Measurements from ENCODE around the gene EIPR1. TPM values are rescaled to one million over a fixed set of nuclear protein-coding genes. Genes with fewer than 3 reads are reported as not detected.

Gene EIPR1
- total RNA-seq, 4 donors from 2014 or later, result 26.1 to 51.6 (median 40.0) TPM

DNA sequence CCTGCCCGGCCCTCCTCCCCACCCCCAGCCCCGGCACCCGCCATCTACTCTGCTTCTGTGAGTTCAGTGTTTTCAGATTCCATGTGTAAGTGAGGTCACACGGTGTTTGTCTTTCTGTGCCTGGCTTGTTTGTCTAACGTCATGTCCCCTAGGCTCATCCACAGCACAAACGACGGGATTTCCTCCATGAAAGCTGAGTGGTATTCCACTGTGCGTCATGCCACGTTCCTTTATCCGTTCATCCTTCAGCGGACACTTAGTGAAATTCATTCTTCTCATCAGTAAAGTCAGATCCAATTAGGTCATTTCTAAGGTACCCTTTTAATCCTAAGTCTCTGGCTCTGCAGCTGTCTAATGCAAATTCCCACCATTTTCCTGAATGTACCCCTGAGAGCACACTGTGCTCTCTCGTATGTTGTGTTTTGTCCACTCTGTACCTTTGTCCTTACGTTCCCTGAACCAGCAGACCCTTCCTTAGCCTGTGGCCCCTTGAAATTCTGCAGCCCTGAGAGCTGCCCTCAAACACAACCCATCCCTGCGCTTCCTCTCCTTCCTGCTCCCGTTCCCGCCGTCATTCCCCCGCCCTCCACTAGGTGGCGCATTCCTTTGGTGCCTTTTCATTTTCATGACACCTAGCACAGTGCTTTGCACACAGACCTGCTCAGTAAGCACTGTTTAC lies 46.0 kb upstream of the EIPR1 start:
- Histone ChIP-seq H3K9me3 (no peaks in the 10 kb centered on the region), H3K27me3 (no peaks in the 10 kb centered on the region), H3K36me3 (peaks cover 15 to 35% of the 10 kb centered on the region in 2 donors), H3K27ac (peak overlapping the region in 1 of 3 donors; percentile 11), H3K4me3 (replicated peaks in 1 of 3) (no peak overlapping the region), H3K4me1 (no peaks in the 10 kb centered on the region)
- DNase-seq, result peak; percentile 69 to 77
- intact Hi-C loops (cut with DNase I), result loop anchor here (5.0 kb wide), 1 partner anchor 39 kb away; no protein-coding TSS in a partner anchor
- 64 to 66% methylated on average over 19 of the region's 19 CpGs for WGBS, 2 donors
- TF ChIP-seq CTCF (IDR thresholded peaks at IDR 0.05), result peak; percentile 88 to 99 (median 96)
- no peak for TF ChIP-seq POLR2A (IDR thresholded peaks at IDR 0.05)

- H3K4me3 ChIP-seq (replicated peaks in 1 of 3), result no peak overlapping the region
- peaks cover 15 to 35% of the 10 kb centered on the region in 2 donors for H3K36me3 ChIP-seq
- intact Hi-C loops (cut with DNase I), result loop anchor here (5.0 kb wide), 1 partner anchor 40 kb away; no protein-coding TSS in a partner anchor
- no peaks in the 10 kb centered on the region for H3K9me3 ChIP-seq
- no peak for DNase-seq
- WGBS, 2 donors, result 88% methylated on average over 16 of the region's 16 CpGs
- H3K27ac ChIP-seq, result no peak overlapping the region
- no peak for TF ChIP-seq POLR2A (IDR thresholded peaks at IDR 0.05)
- no peaks in the 10 kb centered on the region for H3K4me1 ChIP-seq
- H3K27me3 ChIP-seq, result no peaks in the 10 kb centered on the region
Observed at GRCh38 chr2:3422161-3422779, 44.7 kb upstream of the EIPR1 start.

DNA sequence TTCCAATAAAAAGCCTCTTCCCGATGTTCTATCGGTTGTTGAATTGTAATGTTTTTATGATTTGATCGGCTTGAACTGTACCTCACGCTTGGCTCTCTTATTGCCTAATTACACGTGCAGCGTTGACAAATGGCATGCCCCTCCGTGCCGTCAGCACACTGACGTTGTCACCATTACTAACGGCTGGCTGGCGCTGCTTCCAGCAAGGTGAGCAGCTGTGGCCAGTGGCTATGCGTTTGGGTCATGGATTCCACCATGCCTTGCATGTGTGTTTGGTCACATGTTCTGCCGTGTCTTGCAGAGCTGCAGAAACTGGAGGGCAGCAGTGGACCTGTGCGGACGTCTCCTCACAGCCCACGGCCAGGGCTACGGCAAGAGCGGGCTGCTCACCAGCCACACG lies 44.0 kb upstream of the EIPR1 start:
- intact Hi-C loops (cut with DNase I), result loop anchor here (5.0 kb wide), 1 partner anchor 41 kb away; no protein-coding TSS in a partner anchor
- DNase-seq, result no peak
- Histone ChIP-seq H3K27ac (no peak overlapping the region), H3K4me1 (no peaks in the 10 kb centered on the region), H3K4me3 (replicated peaks in 1 of 3) (no peak overlapping the region), H3K36me3 (peaks cover 15 to 35% of the 10 kb centered on the region in 2 donors), H3K9me3 (no peaks in the 10 kb centered on the region), H3K27me3 (no peaks in the 10 kb centered on the region)
- WGBS, 2 donors, result 95 to 97% methylated on average over 17 to 19 of the region's 19 CpGs
- TF ChIP-seq CTCF (IDR thresholded peaks at IDR 0.05), result no peak
- TF ChIP-seq POLR2A (IDR thresholded peaks at IDR 0.05), result no peak

DNA sequence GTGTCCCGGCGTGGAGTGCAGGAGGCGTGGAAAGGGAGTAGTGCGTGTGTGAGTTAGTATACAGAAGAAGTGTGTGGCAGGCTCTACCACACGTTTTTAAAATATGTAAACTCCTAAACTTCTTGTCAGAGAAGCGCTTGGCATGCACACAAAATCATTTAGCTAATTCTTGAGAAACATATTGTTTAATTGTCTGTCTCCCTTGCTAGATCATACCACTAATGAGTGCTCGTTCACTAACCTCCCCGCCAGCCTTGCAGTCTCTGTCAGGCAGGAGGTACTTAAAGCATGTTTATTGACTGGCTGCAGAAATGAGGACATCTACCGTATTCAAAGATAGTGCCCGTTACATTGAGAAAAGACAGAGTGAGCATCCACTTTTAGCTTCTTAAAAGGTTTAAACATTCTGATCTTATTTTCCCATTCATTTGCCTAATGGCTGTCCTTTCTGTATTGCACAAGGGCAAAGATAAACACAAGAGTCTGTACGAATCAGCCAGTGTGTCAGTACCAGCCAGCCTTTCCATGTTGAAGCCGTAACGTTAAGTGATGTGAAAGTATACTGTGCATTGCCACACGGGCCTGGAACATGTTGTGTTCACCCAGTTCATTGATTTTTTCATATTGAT lies 43.3 kb upstream of the EIPR1 start:
- TF ChIP-seq POLR2A (IDR thresholded peaks at IDR 0.05) (no peak), CTCF (IDR thresholded peaks at IDR 0.05) (no peak)
- WGBS, 2 donors, result 91 to 93% methylated on average over 14 of the region's 14 CpGs
- Histone ChIP-seq H3K4me1 (no peaks in the 10 kb centered on the region), H3K4me3 (replicated peaks in 1 of 3) (no peak overlapping the region), H3K36me3 (peaks cover 10 to 30% of the 10 kb centered on the region in 2 donors), H3K27me3 (no peaks in the 10 kb centered on the region), H3K9me3 (no peaks in the 10 kb centered on the region), H3K27ac (no peak overlapping the region)
- intact Hi-C loops (cut with DNase I), result loop anchor here (5.0 kb wide), 1 partner anchor 41 kb away; no protein-coding TSS in a partner anchor
- DNase-seq, result no peak

DNA sequence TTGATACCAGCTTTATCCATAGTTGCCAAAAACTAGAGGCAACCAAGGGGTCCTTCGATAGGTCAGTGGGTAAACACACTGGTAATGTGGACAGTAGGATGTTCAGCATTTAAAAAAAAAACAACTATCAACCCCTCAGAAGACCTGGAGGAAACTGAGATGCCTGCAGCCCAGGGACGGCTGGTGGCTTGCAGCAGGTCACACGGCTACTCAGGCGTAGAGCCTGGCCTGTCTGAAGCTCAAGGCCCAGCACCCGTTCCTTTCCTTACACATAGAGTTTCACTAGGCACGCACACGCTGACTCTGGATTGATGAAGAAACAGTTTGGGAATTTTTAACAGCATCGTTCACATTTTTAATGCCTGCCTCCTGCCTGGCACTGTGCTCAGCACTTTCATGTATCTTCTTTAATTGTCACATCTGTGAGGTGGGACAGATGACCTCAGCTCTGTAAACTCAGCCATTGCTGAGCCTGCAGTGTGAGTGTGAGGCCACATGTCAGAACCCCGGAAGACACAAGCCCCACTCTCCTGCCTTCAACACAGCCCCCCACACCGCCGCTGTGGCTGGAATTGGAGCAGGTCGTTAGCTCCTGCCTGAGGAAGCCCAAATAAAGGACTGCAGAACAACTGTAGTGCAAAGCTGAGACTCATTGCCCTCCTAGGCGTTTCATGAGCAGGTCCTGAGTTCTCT lies 42.6 kb upstream of the EIPR1 start:
- no peak overlapping the region for H3K27ac ChIP-seq
- 87 to 92% methylated on average over 12 to 13 of the region's 13 CpGs for WGBS, 2 donors
- H3K4me1 ChIP-seq, result no peaks in the 10 kb centered on the region
- no peak for TF ChIP-seq POLR2A (IDR thresholded peaks at IDR 0.05)
- no peak for TF ChIP-seq CTCF (IDR thresholded peaks at IDR 0.05)
- intact Hi-C loops (cut with DNase I), result loop anchor here (5.0 kb wide), 1 partner anchor 42 kb away; no protein-coding TSS in a partner anchor
- DNase-seq, result no peak
- no peak overlapping the region for H3K4me3 ChIP-seq (replicated peaks in 1 of 3)
- no peaks in the 10 kb centered on the region for H3K9me3 ChIP-seq
- H3K36me3 ChIP-seq, result peaks cover 10 to 27% of the 10 kb centered on the region in 2 donors
- no peaks in the 10 kb centered on the region for H3K27me3 ChIP-seq
